ENCODE measurements around the gene PTPRM. TPM values are rescaled to one million over a fixed set of nuclear protein-coding genes. Genes with fewer than 3 reads are reported as not detected.

The PTPRM gene
- polyA plus RNA-seq, 1 of the 3 experiments (the other 2 are of a cell fraction) = 16.0 TPM

- Histone ChIP-seq H3K4me1 (ENCODE audit: control insufficient read depth in 1 of 2, insufficient read depth in 2 of 2, low read depth in 1 of 2, low read length in 1 of 2) (no peaks in the 10 kb centered on the region), H3F3A (replicated peaks; ENCODE audit: insufficient read depth) (no peaks in the 10 kb centered on the region), H3K9me3 (no peaks in the 10 kb centered on the region), H2AFZ (ENCODE audit: low read depth) (no peak overlapping the region), H3K36me3 (replicated peaks in 1 of 2; ENCODE audit: control insufficient read depth in 1 of 2, insufficient read depth in 2 of 2, low read length in 1 of 2) (no peaks in the 10 kb centered on the region), H3K79me2 (ENCODE audit: insufficient read depth) (no peaks in the 10 kb centered on the region), H3K9me2 (no peaks in the 10 kb centered on the region), H3K4me3 (ENCODE audit: low read depth in 2 of 2, low read length in 1 of 2) (no peak overlapping the region), H4K20me1 (ENCODE audit: insufficient read depth) (no peaks in the 10 kb centered on the region), H3K27ac (ENCODE audit: low read depth in 2 of 2, low read length in 1 of 2) (no peak overlapping the region), H3K4me2 (no peak overlapping the region), H3K27me3 (ENCODE audit: insufficient read depth) (no peaks in the 10 kb centered on the region), H3K9ac (no peak overlapping the region)
- WGBS (ENCODE audit: low lambda C conversion rate) = 40% methylated on average over 5 of the region's 5 CpGs
- ChIA-PET CTCF (no interaction called here), POLR2A (no interaction called here)
- TF ChIP-seq, protein P1, sequence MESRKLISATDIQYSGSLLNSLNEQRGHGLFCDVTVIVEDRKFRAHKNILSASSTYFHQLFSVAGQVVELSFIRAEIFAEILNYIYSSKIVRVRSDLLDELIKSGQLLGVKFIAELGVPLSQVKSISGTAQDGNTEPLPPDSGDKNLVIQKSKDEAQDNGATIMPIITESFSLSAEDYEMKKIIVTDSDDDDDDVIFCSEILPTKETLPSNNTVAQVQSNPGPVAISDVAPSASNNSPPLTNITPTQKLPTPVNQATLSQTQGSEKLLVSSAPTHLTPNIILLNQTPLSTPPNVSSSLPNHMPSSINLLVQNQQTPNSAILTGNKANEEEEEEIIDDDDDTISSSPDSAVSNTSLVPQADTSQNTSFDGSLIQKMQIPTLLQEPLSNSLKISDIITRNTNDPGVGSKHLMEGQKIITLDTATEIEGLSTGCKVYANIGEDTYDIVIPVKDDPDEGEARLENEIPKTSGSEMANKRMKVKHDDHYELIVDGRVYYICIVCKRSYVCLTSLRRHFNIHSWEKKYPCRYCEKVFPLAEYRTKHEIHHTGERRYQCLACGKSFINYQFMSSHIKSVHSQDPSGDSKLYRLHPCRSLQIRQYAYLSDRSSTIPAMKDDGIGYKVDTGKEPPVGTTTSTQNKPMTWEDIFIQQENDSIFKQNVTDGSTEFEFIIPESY (IDR thresholded peaks at IDR 0.05; ENCODE audit: borderline replicate concordance, low read depth) = no peak
- no peak for TF ChIP-seq RCOR1 (IDR thresholded peaks at IDR 0.05; ENCODE audit: low read length)
- TF ChIP-seq SIN3A (IDR thresholded peaks at IDR 0.05; ENCODE audit: borderline replicate concordance, low read depth, low read length) = no peak
- TF ChIP-seq RXRA (IDR thresholded peaks at IDR 0.05; ENCODE audit: borderline replicate concordance, low read depth) = no peak
- no peak for TF ChIP-seq NRF1 (IDR thresholded peaks at IDR 0.05; ENCODE audit: low read depth, low read length)
- no peak for TF ChIP-seq TCF12 (IDR thresholded peaks at IDR 0.05)
- no peak for TF ChIP-seq NFIC (IDR thresholded peaks at IDR 0.05; ENCODE audit: borderline replicate concordance)
- no peak for TF ChIP-seq FOSL2 (IDR thresholded peaks at IDR 0.05; ENCODE audit: borderline replicate concordance, low read depth)
- no peak for TF ChIP-seq JUND (IDR thresholded peaks at IDR 0.05)
- TF ChIP-seq GABPA (IDR thresholded peaks at IDR 0.05; ENCODE audit: low read depth) = no peak
- no peak for TF ChIP-seq EZH2phosphoT487 (IDR thresholded peaks at IDR 0.05; ENCODE audit: borderline replicate concordance, low read depth)
- TF ChIP-seq CHD2 (IDR thresholded peaks at IDR 0.05; ENCODE audit: low read length, partially characterized antibody) = no peak
- TF ChIP-seq, protein P2, sequence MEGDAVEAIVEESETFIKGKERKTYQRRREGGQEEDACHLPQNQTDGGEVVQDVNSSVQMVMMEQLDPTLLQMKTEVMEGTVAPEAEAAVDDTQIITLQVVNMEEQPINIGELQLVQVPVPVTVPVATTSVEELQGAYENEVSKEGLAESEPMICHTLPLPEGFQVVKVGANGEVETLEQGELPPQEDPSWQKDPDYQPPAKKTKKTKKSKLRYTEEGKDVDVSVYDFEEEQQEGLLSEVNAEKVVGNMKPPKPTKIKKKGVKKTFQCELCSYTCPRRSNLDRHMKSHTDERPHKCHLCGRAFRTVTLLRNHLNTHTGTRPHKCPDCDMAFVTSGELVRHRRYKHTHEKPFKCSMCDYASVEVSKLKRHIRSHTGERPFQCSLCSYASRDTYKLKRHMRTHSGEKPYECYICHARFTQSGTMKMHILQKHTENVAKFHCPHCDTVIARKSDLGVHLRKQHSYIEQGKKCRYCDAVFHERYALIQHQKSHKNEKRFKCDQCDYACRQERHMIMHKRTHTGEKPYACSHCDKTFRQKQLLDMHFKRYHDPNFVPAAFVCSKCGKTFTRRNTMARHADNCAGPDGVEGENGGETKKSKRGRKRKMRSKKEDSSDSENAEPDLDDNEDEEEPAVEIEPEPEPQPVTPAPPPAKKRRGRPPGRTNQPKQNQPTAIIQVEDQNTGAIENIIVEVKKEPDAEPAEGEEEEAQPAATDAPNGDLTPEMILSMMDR (IDR thresholded peaks at IDR 0.05) = no peak
- TF ChIP-seq EP300 (IDR thresholded peaks at IDR 0.05; ENCODE audit: borderline replicate concordance in 1 of 2, low read depth in 1 of 2, low read length in 1 of 2) = no peak
- no peak for TF ChIP-seq USF2 (IDR thresholded peaks at IDR 0.05; ENCODE audit: borderline replicate concordance, low read depth, low read length)
- no peak for DNase-seq
Measured at GRCh38 chr18:7899078-7899477, 332.0 kb downstream of the PTPRM start.
